ENCODE measurements around the gene TRIM28.

DNA sequence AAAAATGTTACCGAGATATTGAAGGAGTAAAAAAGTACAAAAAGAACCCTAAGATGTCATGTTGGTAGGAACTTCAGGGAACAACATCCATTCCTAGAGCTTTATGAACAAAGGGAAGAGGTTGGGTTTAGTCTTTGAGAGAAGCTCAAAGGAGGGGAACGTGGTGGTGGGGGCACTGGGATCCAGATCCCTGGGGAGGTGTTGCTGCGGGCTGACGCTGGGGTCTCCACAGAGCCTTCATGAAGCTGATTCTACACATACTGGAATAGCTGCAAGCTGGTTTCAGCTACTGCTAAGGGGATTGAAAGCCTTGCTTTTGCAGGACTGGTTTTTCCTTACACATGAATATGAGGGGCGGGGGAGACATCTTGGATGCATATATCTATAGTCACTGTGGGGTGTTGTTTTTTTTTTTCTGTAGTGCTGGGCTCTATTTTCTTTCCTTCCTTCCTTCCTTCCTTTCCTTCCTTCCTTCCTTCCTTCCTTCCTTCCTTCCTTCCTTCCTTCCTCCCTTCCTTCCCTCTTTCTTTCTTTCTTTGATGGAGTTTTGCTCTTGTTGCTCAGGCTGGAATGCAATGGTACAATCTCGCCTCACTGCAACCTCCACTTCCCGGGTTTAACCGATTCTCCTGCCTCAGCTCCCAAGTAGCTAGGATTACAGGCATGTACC, 35.7 kb downstream of the TRIM28 start:
- TF ChIP-seq, protein P1, sequence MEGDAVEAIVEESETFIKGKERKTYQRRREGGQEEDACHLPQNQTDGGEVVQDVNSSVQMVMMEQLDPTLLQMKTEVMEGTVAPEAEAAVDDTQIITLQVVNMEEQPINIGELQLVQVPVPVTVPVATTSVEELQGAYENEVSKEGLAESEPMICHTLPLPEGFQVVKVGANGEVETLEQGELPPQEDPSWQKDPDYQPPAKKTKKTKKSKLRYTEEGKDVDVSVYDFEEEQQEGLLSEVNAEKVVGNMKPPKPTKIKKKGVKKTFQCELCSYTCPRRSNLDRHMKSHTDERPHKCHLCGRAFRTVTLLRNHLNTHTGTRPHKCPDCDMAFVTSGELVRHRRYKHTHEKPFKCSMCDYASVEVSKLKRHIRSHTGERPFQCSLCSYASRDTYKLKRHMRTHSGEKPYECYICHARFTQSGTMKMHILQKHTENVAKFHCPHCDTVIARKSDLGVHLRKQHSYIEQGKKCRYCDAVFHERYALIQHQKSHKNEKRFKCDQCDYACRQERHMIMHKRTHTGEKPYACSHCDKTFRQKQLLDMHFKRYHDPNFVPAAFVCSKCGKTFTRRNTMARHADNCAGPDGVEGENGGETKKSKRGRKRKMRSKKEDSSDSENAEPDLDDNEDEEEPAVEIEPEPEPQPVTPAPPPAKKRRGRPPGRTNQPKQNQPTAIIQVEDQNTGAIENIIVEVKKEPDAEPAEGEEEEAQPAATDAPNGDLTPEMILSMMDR (IDR thresholded peaks at IDR 0.05): no peak
- no peak for TF ChIP-seq POLR2AphosphoS5 (IDR thresholded peaks at IDR 0.05; ENCODE audit: insufficient read depth in 1 of 2, low read depth in 1 of 2)
- no peak for TF ChIP-seq POLR2A (IDR thresholded peaks at IDR 0.05)
